ENCODE results near the gene DNAL4. TPM values are rescaled to one million over a fixed set of nuclear protein-coding genes. Genes with fewer than 3 reads are reported as not detected.

The DNAL4 gene
- total RNA-seq, 1 experiment from 2014 or later = 8.3 TPM

GRCh38 chr22:38842512-38843200, 48.7 kb upstream of the DNAL4 start:
- H3K9ac ChIP-seq (ENCODE audit: extremely low read depth, insufficient read length, low read length) = no peak overlapping the region
- WGBS (ENCODE audit: extremely low coverage, insufficient read length, low lambda C conversion rate) = no CpG with 5 or more reads among the region's 34 CpGs
- H2AFZ ChIP-seq (ENCODE audit: low read length) = no peak overlapping the region
- H3K18ac ChIP-seq (ENCODE audit: insufficient read length, low read depth, low read length) = no peak overlapping the region
- peaks cover 21% of the 10 kb centered on the region; the same call in 1 of the 2 replicates for H3K27me3 ChIP-seq (ENCODE audit: insufficient read depth, low read length)
- no peak overlapping the region for H4K5ac ChIP-seq (ENCODE audit: insufficient read length, low read depth, low read length)
- Mint-ChIP-seq H3K36me3 (ENCODE audit: insufficient read depth in 1 of 3, low read depth in 3 of 3) (peaks cover 0 to 2% (median 0%) of the 10 kb centered on the region in 3 experiments; a peak in 3 of 7 replicates), H3K27ac (no peak overlapping the region), H3K4me3 (peak overlapping the region; percentile 66 to 83), H3K4me1 (peaks cover 19 to 35% of the 10 kb centered on the region in 2 experiments), H3K9me3 (no peaks in the 10 kb centered on the region; a peak in 1 of 5 replicates), H3K27me3 (ENCODE audit: low read depth) (peaks cover 71% of the 10 kb centered on the region)
- H3K4me1 ChIP-seq (ENCODE audit: insufficient read depth, low read length) = no peaks in the 10 kb centered on the region; the same call in 1 of the 2 replicates
- H2BK15ac ChIP-seq (ENCODE audit: low read depth, low read length) = no peak overlapping the region
- H2BK120ac ChIP-seq (ENCODE audit: low read depth, low read length, poor library complexity, severe bottlenecking) = no peak overlapping the region
- H3K4me2 ChIP-seq (ENCODE audit: insufficient read depth, insufficient read length, low read length) = peak overlapping the region; percentile 32
- peaks cover 4% of the 10 kb centered on the region for H3K23me2 ChIP-seq (ENCODE audit: insufficient read length, low read depth, low read length, poor library complexity, severe bottlenecking)
- no peak overlapping the region for H3K27ac ChIP-seq (ENCODE audit: insufficient read length, low read depth, low read length)
- H3T11ph ChIP-seq (ENCODE audit: low read length) = no peak overlapping the region
- H3K56ac ChIP-seq (ENCODE audit: insufficient read length, low read depth, low read length) = no peak overlapping the region
- no peak overlapping the region for H2BK5ac ChIP-seq (ENCODE audit: insufficient read length, low read length)
- H3K9me3 ChIP-seq (ENCODE audit: control insufficient read depth, low read depth, low read length) = no peaks in the 10 kb centered on the region
- no peak overlapping the region for H2BK12ac ChIP-seq (ENCODE audit: insufficient read length, low read depth, low read length)
- H3K79me1 ChIP-seq (ENCODE audit: insufficient read depth, low read depth, low read length, poor library complexity, severe bottlenecking) = no peaks in the 10 kb centered on the region
- H3K23ac ChIP-seq (ENCODE audit: insufficient read length, low read depth, low read length) = no peak overlapping the region
- H2BK20ac ChIP-seq (ENCODE audit: low read depth, low read length, poor library complexity, severe bottlenecking) = no peak overlapping the region
- peak overlapping the region; percentile 61 for H3K14ac ChIP-seq (ENCODE audit: insufficient read depth, low read length)
- H3K79me2 ChIP-seq (ENCODE audit: insufficient read depth, low read length) = no peaks in the 10 kb centered on the region
- H4K91ac ChIP-seq (ENCODE audit: insufficient read length, low read depth, low read length) = no peak overlapping the region
- H3K4ac ChIP-seq (ENCODE audit: low read depth, low read length) = no peak overlapping the region
- H4K8ac ChIP-seq (replicated peaks; ENCODE audit: insufficient read length, low read depth, low read length) = no peak overlapping the region
- TF ChIP-seq CTCF (conservative IDR thresholded peaks at IDR 0.05) = no peak
- H4K20me1 ChIP-seq (ENCODE audit: control insufficient read depth, insufficient read depth, insufficient read length) = peaks cover 3% of the 10 kb centered on the region
- no peak for DNase-seq
- H2AK5ac ChIP-seq (ENCODE audit: insufficient read length, low read length) = no peak overlapping the region
